GM18873 (cell line): ENCODE data around the gene RAP1GAP2.

Experiments
- ATAC-seq: cut with Tn5 transposase; IDR thresholded peaks from one replicate; pipeline ENCODE4 v1.9.1; 2021; ENCODE audit warnings: mild to moderate bottlenecking, moderate library complexity, moderate number of reproducible peaks; ENCODE audit not compliant: unreplicated experiment, low FRiP score

RAP1GAP2 gene

GRCh38 chr17:2852221-2852620 is 56.0 kb downstream of the RAP1GAP2 start:
- no peak for ATAC-seq

DNA sequence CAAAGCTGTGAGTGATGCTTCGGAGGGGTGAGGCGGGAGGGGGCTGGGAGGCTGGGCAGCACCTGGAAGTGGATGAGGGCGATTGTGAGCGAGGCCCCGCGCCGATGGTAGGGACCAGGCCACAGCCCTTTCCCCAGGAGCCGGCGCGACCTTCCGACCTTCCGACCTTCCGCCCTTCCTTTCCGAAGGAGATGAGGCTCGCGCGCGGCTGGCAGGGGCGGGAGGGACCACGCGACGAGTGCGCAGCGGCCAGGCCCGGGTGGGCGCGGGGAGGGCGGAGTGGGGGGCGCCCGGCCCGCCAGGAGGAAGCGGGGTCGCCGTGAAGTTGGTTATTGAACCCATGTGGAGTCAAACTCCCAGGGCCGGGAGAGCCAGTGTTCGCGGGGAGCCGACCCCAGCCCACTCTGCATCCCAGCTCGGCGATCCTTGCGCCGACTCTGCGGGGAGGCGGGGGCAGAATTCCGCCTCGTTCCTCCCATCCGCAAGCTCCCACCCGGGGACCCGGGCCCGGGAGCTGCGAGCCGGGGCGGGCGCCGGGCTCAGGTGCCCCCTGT is 56.6 kb downstream of the RAP1GAP2 start:
- no peak for ATAC-seq

- ATAC-seq: no peak
Measured at GRCh38 chr17:2853283-2854142, 57.3 kb downstream of the RAP1GAP2 start.

DNA sequence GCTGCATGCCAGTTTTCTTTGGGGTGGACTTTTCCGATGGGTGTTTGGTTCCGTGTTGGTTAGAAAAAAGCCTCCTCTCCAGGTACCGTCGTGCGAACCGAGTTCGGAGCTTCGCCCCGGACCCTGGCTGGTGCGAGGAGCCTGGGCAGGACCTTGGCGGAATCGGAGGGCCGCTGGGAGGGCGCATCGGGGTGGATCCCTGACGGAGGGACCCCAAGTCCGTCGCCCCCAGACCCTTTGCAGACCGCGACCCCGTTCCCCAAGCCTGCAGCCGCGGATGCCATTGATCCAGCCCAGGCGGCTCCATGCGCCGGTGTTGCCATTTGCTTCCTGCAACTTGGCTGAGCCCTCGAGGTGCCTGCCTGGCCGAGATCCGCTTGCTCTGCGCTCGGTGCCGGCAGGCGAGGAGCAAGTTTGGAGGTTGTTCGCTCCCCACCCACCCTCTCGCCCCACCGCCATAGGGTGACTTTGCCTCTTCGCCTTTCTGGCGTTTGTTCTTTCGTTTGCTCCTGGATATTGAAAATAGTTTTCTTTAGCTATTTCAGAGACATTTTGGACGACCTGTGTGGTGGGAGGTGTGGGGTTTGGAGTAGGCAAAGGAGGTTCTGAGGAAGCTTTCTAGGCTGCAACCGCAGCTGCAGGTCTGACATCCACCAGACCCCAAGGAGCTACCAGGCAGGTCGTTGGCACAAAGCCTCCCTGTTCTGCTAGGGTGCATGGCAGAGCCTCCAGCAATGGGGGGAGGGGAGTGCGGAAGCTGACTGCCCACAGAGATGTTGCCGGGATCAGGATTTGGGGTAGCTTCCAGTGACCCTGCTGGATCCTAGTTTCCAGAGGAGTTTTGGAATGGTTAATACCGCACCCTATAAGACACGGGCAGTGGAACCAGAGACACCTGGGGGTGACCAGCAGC is 58.2 kb downstream of the RAP1GAP2 start:
- no peak for ATAC-seq

GRCh38 chr17:2855063-2855600 is 58.9 kb downstream of the RAP1GAP2 start:
- no peak for ATAC-seq

- no peak for ATAC-seq
Measured at GRCh38 chr17:2856727-2857126, 60.5 kb downstream of the RAP1GAP2 start.

DNA sequence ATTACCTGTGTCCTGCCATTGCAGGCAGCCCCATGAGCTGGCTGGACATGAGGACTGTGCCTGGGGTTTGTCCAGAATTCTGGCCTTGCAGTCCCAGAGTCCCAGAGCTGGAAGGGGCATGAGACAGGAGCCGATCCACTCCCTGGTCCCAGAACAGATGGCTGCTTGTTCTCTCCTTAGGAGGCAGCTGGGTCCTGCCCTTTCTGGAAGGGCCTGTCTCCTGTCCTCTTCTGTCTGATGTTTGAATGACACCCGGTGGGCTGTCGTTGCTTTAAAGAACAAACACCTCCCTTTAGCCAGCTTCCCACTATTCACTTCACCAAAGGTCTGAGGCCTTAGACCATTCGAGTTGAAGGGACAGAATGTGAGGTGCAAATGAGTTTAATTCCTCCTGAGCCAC is 63.8 kb downstream of the RAP1GAP2 start:
- ATAC-seq: no peak

DNA sequence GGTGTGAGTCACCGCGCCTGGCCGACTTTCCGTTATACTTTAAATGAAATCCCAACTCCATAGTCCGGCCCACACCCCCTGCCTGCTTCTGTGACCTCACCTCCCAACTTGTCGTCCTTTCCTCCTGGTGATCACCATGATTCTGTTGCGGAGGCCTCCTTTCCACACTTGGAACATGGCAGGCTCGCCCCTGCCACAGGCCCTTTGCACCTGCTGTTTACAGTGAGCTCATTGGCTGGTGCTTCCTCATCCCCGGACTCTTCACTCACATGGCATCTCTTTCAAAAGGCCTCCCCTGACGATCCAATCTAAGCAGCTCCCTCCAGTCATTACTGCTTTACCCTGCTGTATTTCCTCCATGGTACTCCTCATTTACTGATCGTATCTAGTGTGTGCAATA is 64.6 kb downstream of the RAP1GAP2 start:
- ATAC-seq: no peak

GRCh38 chr17:2862197-2862596 is 66.0 kb downstream of the RAP1GAP2 start:
- no peak for ATAC-seq

DNA sequence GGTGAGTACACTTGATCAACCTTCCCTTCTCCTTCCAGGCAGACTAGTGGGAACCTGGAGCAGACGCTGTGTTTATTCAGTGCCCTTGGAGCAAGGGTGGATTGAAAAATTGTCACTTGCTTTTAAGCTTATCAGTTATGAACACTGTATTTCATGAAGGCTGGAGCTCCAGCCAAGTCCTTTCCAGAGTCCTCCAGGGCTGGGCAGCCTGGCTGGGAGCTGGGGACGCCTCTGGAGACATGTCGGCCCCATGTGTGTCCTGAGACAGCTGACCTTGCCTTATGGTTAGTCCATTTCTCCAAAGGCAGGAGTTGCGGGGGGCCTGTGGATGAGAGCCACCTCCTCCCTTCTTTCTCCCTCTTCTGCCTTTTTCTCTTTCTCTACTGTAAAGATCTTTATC is 67.0 kb downstream of the RAP1GAP2 start:
- no peak for ATAC-seq

DNA sequence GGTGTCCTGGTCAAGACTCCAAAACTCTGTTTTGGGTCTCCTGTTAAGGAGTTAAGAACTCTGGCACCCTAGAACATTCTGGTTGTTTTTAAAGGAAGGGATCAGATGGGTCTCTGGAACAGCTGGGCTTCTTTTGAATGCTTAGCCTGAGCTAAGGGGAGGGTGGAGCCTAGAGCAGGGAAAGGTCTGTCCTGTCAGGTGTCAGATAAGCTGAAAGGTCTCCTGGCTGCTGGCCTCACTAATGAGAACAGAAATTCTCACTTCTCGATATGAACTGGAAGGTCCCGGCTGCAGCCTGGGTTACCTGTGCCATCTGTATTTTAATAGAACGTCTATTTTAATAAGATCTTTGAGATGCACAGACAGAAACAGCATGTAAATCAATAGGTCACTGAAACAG is 69.0 kb downstream of the RAP1GAP2 start:
- ATAC-seq: no peak

DNA sequence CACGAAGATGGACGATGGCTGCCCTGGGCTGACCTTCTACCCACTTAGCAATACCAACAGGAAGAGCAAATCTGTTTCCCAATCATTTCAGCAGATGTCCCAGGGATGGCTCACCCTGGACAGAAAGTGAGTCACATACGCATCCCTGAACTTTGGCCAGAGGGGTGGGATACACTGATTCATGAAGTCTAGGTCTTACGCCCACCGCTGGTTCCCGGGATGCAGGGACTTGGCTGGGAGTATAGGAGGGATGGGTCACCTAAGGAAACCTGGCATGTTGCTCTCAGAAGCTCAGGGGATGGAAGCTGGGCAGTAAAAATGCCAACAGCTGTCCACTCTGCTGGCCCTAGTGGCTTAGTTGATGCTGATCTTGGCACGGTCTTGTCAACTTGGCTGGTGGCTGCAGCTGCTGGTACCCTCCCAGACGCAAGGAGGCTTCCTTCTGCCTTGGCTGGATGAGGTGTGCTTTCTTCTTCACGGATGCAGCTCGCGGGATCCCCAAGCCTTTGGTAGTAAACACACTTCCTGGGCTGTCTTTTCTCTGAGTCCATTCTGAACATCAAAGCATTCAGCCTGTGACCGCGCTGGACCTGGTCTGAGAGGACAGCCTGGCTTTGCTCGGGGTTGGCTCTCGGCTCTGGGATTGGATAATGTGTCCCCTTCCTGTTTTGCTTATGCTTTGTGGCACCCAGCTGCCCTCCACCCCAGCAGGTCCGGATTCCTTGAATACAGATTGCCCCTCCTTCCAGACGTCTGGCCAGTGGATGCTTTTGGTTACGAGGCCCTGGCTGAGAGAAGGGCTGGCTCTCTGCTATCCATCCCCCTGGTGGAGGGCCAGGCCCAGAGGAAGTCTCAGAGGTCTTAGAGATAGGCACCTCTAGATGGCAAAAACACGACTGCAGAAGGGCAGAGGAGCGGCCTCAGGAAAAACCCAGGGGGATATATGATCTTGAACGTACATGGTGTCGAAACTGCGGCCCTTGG is 71.5 kb downstream of the RAP1GAP2 start:
- no peak for ATAC-seq

DNA sequence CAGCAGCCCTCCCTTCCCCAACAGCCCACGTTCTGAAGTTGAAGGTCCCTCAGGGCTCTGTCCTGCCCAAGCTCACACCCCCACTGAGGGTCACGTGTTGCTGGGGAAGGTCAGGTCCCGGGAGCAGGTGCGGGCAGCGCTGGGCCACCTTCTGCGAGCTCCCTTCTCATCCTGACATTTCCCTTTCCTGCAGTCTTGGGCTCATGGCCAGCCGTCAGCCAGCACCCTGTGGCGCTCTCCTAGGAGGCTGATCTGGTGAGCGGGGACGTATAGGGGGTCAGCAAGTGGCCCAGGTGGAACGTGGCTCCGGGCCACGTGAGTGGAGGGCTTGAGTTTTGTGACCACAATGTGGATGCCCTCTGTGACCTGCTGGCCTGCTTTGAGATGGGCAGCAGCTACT is 73.4 kb downstream of the RAP1GAP2 start:
- no peak for ATAC-seq

DNA sequence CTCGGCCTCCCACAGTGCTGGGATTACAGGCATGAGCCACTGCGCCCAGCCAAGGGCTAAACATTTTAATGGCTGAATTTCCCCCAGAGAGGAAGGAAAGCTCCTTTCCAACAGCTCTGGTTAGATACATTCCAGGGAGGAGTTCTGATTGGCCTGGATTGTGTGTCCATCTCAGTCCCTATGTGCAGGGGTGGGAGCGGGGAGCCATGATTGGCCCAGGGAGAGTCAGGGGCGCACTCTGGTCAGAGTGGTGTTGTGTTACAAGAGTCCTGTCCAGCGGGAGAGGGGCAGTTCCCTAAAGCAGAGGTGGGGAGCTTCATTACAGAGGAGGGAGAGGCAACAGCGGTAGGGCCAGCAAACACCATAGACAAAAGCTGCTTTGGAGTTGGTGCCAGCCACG is 75.0 kb downstream of the RAP1GAP2 start:
- no peak for ATAC-seq

DNA sequence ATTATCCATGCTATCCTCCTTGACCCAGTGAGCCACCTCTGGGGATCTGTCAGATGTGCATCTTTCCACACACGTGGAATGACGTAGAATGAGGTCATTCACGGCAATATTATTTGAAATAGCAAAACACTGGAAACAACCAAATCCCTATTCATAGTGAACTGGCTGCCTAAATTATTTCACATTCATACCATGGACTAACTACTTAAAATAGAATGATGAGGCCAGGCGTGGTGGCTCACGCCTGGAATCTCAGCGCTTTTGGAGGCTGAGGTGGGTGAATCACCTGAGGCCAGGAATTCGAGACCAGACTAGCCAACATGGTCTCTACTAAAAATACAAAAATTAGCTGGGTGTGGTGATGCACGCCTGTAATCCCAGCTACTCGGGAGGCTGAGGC is 75.5 kb downstream of the RAP1GAP2 start:
- no peak for ATAC-seq

GRCh38 chr17:2872282-2872681 is 76.0 kb downstream of the RAP1GAP2 start:
- ATAC-seq: no peak

- no peak for ATAC-seq
Measured at GRCh38 chr17:2874189-2874686, 78.0 kb downstream of the RAP1GAP2 start.

DNA sequence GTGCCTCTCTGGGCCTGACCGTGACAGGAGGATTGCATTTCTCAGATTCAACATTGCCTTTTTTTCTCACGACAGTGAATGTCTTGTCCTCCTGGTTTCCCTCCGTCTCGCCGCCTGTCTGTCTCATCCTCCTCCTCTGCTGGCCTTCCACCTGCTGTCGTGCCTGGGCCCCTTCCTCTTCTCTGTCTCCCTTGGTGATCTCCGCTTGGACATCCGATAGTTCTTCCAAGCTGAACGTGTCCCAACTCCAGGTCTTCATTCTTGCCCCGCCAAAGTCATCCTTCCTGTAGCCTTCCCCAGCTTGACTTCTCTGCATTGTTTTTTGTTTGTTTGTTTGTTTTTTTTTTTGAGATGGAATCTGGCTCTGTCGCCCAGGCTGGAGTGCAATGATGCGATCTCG is 79.4 kb downstream of the RAP1GAP2 start:
- no peak for ATAC-seq

- ATAC-seq: no peak
Measured at GRCh38 chr17:2876467-2876866, 80.2 kb downstream of the RAP1GAP2 start.
